Activated naive CD8-positive, alpha-beta T cell treated with anti-CD3 and anti-CD28 coated beads, Interleukin-2, amount 50 U/mL, for 16 hours (primary cell): ENCODE results near the gene GAMT.
"Not testable (repeated sequence)": the region's sequence is repeated elsewhere in the genome, so short reads cannot be mapped to it uniquely, and the experiment has no call there.

ENCODE experiments used
- DNase-seq: peaks from one replicate; pipeline ENCODE4 v3.0.0-alpha.2; 2020; ENCODE audit warnings: low read depth, low spot score

The GAMT gene

DNA sequence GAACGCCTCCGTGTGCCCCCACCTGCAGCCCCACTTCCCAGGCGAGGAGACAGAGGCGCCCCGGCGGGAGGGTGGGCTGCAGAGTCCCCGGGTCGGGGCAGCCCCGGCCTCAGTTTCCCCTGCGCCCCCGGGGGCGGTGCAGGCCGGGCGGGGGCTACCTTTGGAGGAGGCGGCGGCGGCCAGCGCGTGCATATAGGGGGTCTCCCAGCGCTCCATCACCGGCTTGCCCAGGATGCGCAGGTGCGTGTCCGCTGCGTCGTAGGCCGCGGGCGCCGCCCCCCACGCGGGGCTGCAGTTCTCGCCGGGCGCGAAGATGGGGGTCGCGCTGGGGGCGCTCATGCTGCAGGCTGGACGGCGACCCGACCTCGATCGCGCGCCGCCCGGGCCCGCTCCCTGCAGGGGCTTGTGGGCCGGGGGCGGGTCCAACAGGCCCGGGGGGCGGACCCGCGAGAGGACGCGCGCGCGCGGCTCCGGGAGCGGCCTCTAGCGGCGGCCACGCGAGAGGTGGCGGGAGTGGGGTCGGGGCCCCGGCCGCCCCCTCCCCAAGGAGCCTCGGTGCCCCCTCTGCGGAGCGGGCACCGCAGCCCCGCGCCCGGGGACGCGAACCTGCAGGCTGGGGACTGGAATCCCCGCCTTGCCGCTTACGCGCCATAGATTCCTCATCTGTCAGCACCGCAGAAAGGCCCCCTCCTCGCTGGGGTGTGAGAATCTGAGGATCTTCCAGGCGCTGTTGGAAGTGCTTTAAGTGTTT is at the start of gene GAMT:
Gene GAMT, minus strand, starts transcription at position 405 of the 751 bp plus-strand sequence. Its CDS starts 66 bp downstream, at position 339.
- no peak for DNase-seq

DNA sequence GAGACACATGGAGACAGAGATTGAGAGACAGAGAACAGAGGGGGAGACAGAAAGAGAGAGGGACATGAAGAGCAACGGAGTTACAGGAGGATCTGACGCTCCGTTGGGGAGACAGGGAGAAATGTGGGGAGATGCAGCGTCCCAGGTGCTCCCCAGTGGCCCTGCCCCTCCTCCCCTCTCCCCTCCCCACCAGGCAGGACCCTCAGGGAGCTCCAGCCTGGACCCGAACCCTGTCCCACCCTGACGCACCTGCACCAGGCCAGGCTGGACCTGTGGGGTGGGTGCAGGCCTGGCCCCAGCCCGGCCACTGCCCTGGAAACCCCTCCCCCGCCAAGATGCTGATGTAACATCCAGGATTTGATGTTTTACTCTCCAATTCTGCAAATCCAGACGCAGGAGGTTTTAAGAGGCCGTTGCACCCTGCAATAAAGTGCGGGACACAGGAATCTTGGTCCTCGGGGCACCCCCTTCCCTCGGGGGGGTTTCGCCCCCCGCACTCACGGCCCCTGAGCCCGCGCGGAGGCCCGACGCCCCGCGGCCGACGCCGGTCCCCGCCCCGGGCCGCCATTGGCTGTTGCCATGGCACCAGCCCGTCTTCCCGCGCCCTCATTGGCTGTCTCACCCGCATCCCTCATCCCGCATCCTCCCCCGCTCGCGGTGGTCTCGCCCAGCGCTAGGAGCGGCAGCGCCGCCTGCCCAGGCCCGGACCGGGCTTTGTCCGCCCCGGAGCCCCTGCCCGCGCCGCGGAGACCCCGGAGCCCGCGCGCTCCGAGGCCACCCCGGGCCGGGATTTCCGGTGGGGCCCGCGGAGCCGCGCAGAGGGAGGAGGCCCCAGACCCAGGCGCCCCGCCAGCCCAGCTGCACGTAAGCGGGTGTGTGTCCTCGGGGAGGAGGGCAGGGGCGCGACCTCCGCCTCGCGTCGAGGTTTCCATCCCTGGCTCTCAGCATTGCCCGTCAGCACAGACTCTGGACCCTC is 48.4 kb upstream of the GAMT start, which contains the start of gene APC2:
Gene APC2, plus strand, starts transcription at position 655 of the 976 bp plus-strand sequence. CDS start 2,881 bp downstream, outside the sequence.
- no peak for DNase-seq

- no peak for DNase-seq
Measured at GRCh38 chr19:1447944-1448343, 46.6 kb upstream of the GAMT start.

GRCh38 chr19:1447504-1447903 is 46.2 kb upstream of the GAMT start:
- no peak for DNase-seq

- DNase-seq, result no peak
Measured at GRCh38 chr19:1446713-1447481, 45.6 kb upstream of the GAMT start.

- DNase-seq, result no peak
Measured at GRCh38 chr19:1445932-1446712, 44.8 kb upstream of the GAMT start.

DNA sequence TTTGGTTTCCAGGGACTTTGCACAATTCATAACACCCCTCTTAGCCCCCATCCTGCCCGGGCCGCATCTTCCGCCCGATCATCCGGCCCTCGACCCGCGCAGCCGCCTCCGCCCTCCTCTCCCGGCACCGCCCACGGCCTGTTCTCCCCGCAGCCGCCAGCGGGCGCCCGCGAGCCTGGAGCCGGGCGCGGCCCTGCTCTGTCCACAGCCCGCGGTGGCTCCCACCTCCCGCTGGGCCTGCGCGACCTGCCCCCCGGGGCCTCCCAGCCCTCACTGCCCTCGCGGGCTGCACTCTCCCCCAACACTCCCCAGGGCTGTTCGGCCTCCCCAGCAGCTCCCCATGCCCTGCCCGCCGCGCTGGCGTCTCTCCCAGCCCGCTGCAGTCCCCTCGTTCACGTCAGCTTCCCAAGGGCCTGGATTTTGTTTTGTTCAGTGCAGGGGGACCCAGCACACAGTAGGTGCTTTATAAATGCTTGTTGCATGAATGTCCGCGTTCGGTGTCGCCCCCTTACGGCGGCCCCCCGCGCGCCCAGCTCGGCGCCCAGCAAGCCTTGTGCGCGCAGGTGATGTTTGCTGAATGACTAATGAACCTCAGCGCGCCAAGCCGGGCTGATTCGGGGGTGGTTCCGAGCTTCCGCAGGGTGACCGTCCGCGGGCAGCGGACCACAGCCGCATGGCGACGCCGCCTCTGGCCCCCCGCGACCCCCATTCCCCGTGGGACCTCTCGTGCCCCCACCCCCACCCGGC is 44.0 kb upstream of the GAMT start:
- DNase-seq, result peak; percentile 49

GRCh38 chr19:1441677-1442438 is 40.5 kb upstream of the GAMT start:
- DNase-seq, result no peak

DNA sequence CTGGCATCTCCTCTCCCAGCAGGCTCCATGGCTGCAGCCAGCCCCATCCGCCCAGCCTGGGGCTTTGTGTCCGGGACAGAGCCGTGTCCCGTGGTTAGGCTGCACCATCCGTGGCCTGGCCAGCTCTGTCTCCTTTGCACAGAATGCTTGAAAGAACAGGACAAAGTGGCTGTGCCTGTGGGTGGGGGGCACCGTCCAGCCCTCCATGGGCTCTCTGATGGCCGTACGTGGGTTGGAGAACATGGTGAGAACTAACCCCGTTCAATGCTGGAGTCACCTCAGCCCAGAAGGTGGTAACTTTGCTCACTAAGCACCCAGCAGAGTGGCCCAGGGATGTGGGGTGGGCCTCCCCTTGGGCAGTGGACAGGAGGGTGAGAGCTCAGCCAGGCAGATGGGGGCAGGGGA is 39.7 kb upstream of the GAMT start:
- DNase-seq, result no peak

- DNase-seq, result no peak
Measured at GRCh38 chr19:1440418-1440801, 39.1 kb upstream of the GAMT start.

GRCh38 chr19:1439525-1440417 is 38.4 kb upstream of the GAMT start:
- not testable (repeated sequence) for DNase-seq

DNA sequence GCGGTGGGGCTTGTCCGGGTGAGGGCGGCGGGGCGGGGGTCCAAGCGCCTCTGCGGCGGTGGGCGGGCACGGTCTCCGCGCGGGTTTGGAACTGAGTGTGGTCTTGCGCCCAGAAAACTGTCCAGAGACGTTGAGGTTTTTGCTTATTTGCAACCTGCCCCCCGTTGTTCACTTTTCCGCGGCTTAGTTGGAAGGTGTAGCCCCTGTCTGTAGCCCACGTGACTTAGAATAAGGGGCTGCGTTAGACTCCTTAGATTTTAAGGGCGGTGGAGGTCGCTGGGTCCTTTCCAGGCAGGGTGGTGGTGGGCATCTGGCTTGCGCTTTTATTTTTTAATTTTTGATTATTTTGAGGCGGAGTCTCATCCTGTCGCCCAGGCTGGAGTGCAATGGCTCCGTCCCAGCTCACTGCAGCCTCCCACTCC is 37.6 kb upstream of the GAMT start:
- no peak for DNase-seq

DNA sequence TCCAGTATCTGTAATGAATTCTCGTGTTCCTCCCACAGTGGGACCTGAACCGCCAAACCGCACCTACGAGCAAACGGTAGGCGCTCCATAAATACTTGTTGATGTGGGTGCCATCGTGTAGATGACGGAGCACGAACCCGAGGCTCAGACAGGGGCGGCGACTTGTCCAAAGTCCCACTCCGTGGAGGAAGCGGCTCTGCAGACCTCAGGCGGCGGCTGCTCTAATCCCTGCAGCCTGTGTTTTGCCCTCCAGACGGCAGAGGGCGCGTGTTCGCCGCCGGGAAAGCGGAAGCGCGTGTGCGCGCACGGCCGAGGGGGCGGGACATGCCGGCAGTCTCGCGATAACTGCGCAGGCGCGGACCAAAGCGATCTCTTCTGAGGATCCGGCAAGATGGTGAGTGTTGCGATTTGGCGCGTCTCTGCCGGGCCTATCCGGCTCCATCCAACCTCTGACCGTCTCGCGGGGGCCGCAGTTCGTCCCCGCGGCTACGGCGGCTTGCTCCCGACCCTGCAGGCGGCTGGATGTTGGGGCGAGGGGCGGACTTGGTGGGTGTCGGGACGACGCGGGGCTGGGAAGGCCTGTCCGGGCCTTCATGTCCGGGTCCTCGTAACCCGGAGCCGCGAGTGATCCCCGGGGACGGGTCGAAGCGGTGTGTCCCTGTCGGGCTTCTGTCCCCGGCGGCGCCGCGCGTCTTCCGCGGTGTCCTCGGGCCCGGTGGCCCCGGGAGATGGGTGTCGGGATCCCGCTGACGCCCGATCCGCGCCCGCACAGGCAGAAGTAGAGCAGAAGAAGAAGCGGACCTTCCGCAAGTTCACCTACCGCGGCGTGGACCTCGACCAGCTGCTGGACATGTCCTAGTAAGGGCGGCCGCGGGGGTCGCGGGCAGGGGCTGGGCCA is 36.9 kb upstream of the GAMT start, which contains the start of gene RPS15:
Gene RPS15, plus strand, starts transcription at position 362 of the 898 bp plus-strand sequence. Its CDS starts 30 bp downstream, at position 392.
- DNase-seq, result peak; percentile 85

GRCh38 chr19:1437609-1438008 is 36.3 kb upstream of the GAMT start:
- no peak for DNase-seq

DNA sequence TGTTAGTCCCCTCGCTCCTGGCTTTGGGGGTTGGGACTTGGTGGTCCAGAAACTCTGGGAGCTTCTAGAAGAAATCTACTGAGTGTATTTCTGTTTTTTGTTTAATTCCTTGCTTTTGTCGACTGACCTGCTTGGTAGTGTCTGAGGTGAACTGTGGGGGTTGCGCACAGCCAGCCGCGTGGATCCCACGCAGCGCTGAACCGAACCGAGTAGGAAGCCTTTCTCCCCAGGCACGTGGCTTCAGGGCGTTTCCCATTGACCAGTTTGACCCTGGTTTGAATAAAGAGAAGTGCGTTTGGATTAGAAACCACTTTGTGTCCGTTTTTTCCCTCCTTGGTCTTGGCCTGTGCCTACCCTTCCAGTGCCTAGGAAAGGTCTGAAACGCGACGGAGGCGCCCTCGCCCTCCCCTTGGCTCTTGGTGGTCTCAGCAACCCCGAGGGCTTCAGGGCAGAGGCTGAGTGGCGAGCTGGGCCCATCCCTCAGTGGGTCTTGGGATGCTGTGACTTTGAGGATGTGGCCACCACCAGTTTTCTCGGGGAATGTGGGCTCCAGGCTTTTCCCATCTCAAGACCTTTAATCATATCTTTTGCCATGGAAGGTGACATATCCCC is 34.1 kb upstream of the GAMT start:
- DNase-seq, result no peak

- DNase-seq, result no peak
Measured at GRCh38 chr19:1434577-1435060, 33.3 kb upstream of the GAMT start.

GRCh38 chr19:1434040-1434366 is 32.7 kb upstream of the GAMT start:
- DNase-seq, result no peak
